A549 (cell line): ENCODE data around the gene CPS1. TPM values are rescaled to one million over a fixed set of nuclear protein-coding genes. Genes with fewer than 3 reads are reported as not detected.

ENCODE experiments used
- ATAC-seq, 2 experiments: fragments of 200-7000 bp in 1 of 2; fragments of >200 bp in 1 of 2; cut with Nextera tagmentation in 1 of 2; cut with Tn5 transposase in 1 of 2; 3 replicates each; pipeline versions ENCODE4 v1.8.0 to v1.9.1; 2018 to 2020; ENCODE audit warnings: mild to moderate bottlenecking in 1 of 2, moderate library complexity in 1 of 2
- CTCF ChIA-PET: fragments of 300-600 bp; sonication (Branson Sonifier 250); formaldehyde crosslinking; extraction: SDS; loops from one replicate; lab custom pipeline; 2021; ENCODE audit warnings: antibody characterized with exemption, inconsistent platforms; lab: Yijun Ruan, JAX
- POLR2A ChIA-PET: fragments of 350-600 bp; formaldehyde crosslinking; extraction: SDS; loops from one replicate; lab custom pipeline; 2021; ENCODE audit warnings: antibody characterized with exemption, inconsistent platforms; lab: Yijun Ruan, JAX
- DNase-seq, 2 experiments: peaks; one replicate each; pipeline versions ENCODE4 v3.0.0 to v3.0.0-alpha.2; 2011 to 2016; ENCODE audit warnings: low read depth in 1 of 2, low spot score in 1 of 2
- FAIRE-seq: peaks from 2 replicates; lab custom pipeline; 2011; peaks lifted over from hg19 to GRCh38; lab: Jason Lieb, UNC
- H3K27ac ChIP-seq, 2 experiments: fragments of >200 bp; sonication (Bioruptor Twin); formaldehyde crosslinking; 3 replicates each; pipeline ENCODE4 v1.5.1; 2016 to 2017
- H3K4me1 ChIP-seq: fragments of >200 bp; sonication (Bioruptor Twin); formaldehyde crosslinking; 3 replicates; pipeline ENCODE4 v1.6.1; 2016
- H3K4me2 ChIP-seq: fragments of >200 bp; sonication (Bioruptor Twin); formaldehyde crosslinking; 3 replicates; pipeline ENCODE4 v1.6.1; 2016
- H3K4me3 ChIP-seq: fragments of >200 bp; sonication (Bioruptor Twin); formaldehyde crosslinking; 3 replicates; pipeline ENCODE4 v1.5.1; 2016
- H3K9me3 ChIP-seq: fragments of >200 bp; sonication (Bioruptor Twin); formaldehyde crosslinking; 3 replicates; pipeline ENCODE4 v1.6.1; 2016
- ATOH8 ChIP-seq: fragments of 250-450 bp; sonication (Bioruptor Pico); IDR thresholded peaks from 2 replicates; pipeline ENCODE4 v1.5.0; 2020; ENCODE audit warnings: low read depth, mild to moderate bottlenecking, moderate library complexity
- CBX2 ChIP-seq: fragments of 200-600 bp; sonication (generic); IDR thresholded peaks from 2 replicates; pipeline ENCODE4 v1.6.1; 2016; ENCODE audit warnings: low read depth, mild to moderate bottlenecking, borderline replicate concordance
- ELK1 ChIP-seq: fragments of 150-350 bp; IDR thresholded peaks from 2 replicates; pipeline ENCODE4 v1.6.1; 2014; ENCODE audit warnings: low read depth, mild to moderate bottlenecking, low read length
- FOSB ChIP-seq: fragments of 250-450 bp; sonication (Bioruptor Pico); IDR thresholded peaks from 2 replicates; pipeline ENCODE4 v1.5.0; 2020; ENCODE audit warnings: mild to moderate bottlenecking, moderate library complexity
- FOSL2 ChIP-seq, 2 experiments: fragments of 450-650 bp in 1 of 2; fragments of >200 bp in 1 of 2; sonication (Bioruptor Twin) in 1 of 2; formaldehyde crosslinking; IDR thresholded peaks; 2 replicates each; pipeline versions ENCODE4 v1.5.0 to v1.6.1; 2016 to 2020; ENCODE audit warnings: mild to moderate bottlenecking in 1 of 2, moderate library complexity in 1 of 2
- GATA3 ChIP-seq: IDR thresholded peaks from 2 replicates; pipeline ENCODE4 v1.6.1; 2012; ENCODE audit warnings: borderline replicate concordance
- HDAC2 ChIP-seq: fragments of 200-600 bp; sonication (generic); IDR thresholded peaks from 2 replicates; pipeline ENCODE4 v1.6.1; 2016
- HOXA7 ChIP-seq: fragments of 250-450 bp; sonication (Bioruptor Pico); IDR thresholded peaks from 2 replicates; pipeline ENCODE4 v1.5.0; 2020; ENCODE audit warnings: mild to moderate bottlenecking, moderate library complexity
- HOXB13 ChIP-seq: fragments of 250-450 bp; sonication (Bioruptor Pico); IDR thresholded peaks from 2 replicates; pipeline ENCODE4 v1.5.0; 2020; ENCODE audit warnings: low read depth, mild to moderate bottlenecking, moderate library complexity
- HOXB5 ChIP-seq: fragments of 250-450 bp; sonication (Bioruptor Pico); IDR thresholded peaks from 2 replicates; pipeline ENCODE4 v1.5.0; 2020; ENCODE audit warnings: mild to moderate bottlenecking, moderate library complexity
- JUNB ChIP-seq: fragments of >200 bp; sonication (Bioruptor Twin); formaldehyde crosslinking; IDR thresholded peaks from 2 replicates; pipeline ENCODE4 v1.6.1; 2016
- MAZ ChIP-seq: fragments of 150-350 bp; IDR thresholded peaks from 2 replicates; pipeline ENCODE4 v1.6.1; 2014; ENCODE audit warnings: antibody characterized with exemption, low read depth, low read length, borderline replicate concordance
- MYC ChIP-seq: IDR thresholded peaks from 2 replicates; pipeline ENCODE4 v1.6.1; 2012; ENCODE audit warnings: mild to moderate bottlenecking, inconsistent platforms, low read length, improper control_type of control experiment, borderline replicate concordance
- NR3C1 ChIP-seq: fragments of >200 bp; sonication (Bioruptor Twin); formaldehyde crosslinking; IDR thresholded peaks from 3 replicates; pipeline ENCODE4 v1.6.1; 2017
- RFX5 ChIP-seq: fragments of 450-650 bp; IDR thresholded peaks from 2 replicates; pipeline ENCODE4 v1.7.1; 2014; ENCODE audit warnings: antibody characterized with exemption, mild to moderate bottlenecking, moderate library complexity
- RNF2 ChIP-seq: fragments of 200-600 bp; sonication (generic); IDR thresholded peaks from 2 replicates; pipeline ENCODE4 v1.6.1; 2016; ENCODE audit warnings: low read depth, mild to moderate bottlenecking, antibody characterized with exemption, moderate library complexity, borderline replicate concordance
- SREBF2 ChIP-seq: fragments of 450-650 bp; IDR thresholded peaks from 2 replicates; pipeline ENCODE4 v1.6.1; 2014; ENCODE audit warnings: mild to moderate bottlenecking, moderate library complexity
- TFCP2L1 ChIP-seq: fragments of 250-450 bp; sonication (Bioruptor Pico); IDR thresholded peaks from 2 replicates; pipeline ENCODE4 v1.5.0; 2021; ENCODE audit warnings: mild to moderate bottlenecking
- TP53 ChIP-seq: fragments of 250-450 bp; sonication (Bioruptor Pico); IDR thresholded peaks from 2 replicates; pipeline ENCODE4 v1.5.0; 2021; ENCODE audit warnings: mild to moderate bottlenecking, moderate library complexity
- ZC3H11A ChIP-seq: fragments of 450-650 bp; IDR thresholded peaks from 2 replicates; pipeline ENCODE4 v1.6.1; 2014; ENCODE audit warnings: antibody characterized with exemption, mild to moderate bottlenecking
- ZFP36 ChIP-seq: fragments of 450-650 bp; IDR thresholded peaks from 2 replicates; pipeline ENCODE4 v1.6.1; 2014; ENCODE audit warnings: borderline replicate concordance; ENCODE audit not compliant: partially characterized antibody
- WGBS: methylation state at CpG from one replicate; pipeline ENCODE4 v1.1.6; 2017; ENCODE audit errors: missing lambda C conversion rate; 5-methylcytosine and 5-hydroxymethylcytosine counted together
- polyA plus RNA-seq, 4 experiments: library from polyadenylated mRNA; depleted of rRNA in 3 of 4; stranded (reverse); fragments of >200 nt; fragmentation: RNase III in 1 of 4; extraction: RNeasy Plus Mini Kit Qiagen cat#74134 plus additional on column Dnase treatment in 1 of 4; gene quantifications; 2 replicates in 3 of 4; 3 replicates in 1 of 4; pipeline ENCODE4 v1.2.3, GENCODE V29; 2011 to 2017
- TF ChIP-seq, protein P1 (sequence below): IDR thresholded peaks from 2 replicates; pipeline ENCODE4 v1.6.1; 2012; ENCODE audit warnings: low read depth, borderline replicate concordance
- TF ChIP-seq, protein P2 (sequence below): IDR thresholded peaks from 2 replicates; pipeline ENCODE4 v1.6.1; 2012
- TF ChIP-seq, protein P3 (sequence below): fragments of 450-650 bp; IDR thresholded peaks from 2 replicates; pipeline ENCODE4 v1.6.1; 2014; ENCODE audit warnings: antibody characterized with exemption
- TF ChIP-seq, protein P4 (sequence below): fragments of 200-600 bp; sonication (generic); IDR thresholded peaks from 2 replicates; pipeline ENCODE4 v1.6.1; 2016; ENCODE audit warnings: antibody characterized with exemption, mild to moderate bottlenecking, moderate library complexity

Gene CPS1
- polyA plus RNA-seq, 2 of the 4 experiments (the other 2 are of a cell fraction) = 16.1 to 61.3 TPM

- 20% methylated on average over 5 of the region's 5 CpGs for WGBS
- Histone ChIP-seq H3K4me3 (no peak overlapping the region), H3K27ac (no peak overlapping the region), H3K9me3 (no peaks in the 10 kb centered on the region), H3K4me1 (no peaks in the 10 kb centered on the region), H3K4me2 (no peak overlapping the region)
- ChIA-PET CTCF (no interaction called here), POLR2A (no interaction called here)
- FAIRE-seq (no peak), DNase-seq (no peak), ATAC-seq (no peak)
- TF ChIP-seq JUNB (no peak), HOXB13 (CRISPR knock-in tag) (no peak), TFCP2L1 (CRISPR knock-in tag) (no peak), NR3C1 (no peak), RNF2 (no peak), ZFP36 (no peak), TP53 (CRISPR knock-in tag) (no peak), FOSB (CRISPR knock-in tag) (no peak), HDAC2 (no peak), GATA3 (no peak), RFX5 (no peak), FOSL2 (IDR thresholded peaks at IDR 0.05) (no peak), FOSL2 (CRISPR knock-in tag; IDR thresholded peaks at IDR 0.05) (no peak)
- TF ChIP-seq, protein P1, sequence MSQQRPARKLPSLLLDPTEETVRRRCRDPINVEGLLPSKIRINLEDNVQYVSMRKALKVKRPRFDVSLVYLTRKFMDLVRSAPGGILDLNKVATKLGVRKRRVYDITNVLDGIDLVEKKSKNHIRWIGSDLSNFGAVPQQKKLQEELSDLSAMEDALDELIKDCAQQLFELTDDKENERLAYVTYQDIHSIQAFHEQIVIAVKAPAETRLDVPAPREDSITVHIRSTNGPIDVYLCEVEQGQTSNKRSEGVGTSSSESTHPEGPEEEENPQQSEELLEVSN = no peak
- TF ChIP-seq, protein P2, sequence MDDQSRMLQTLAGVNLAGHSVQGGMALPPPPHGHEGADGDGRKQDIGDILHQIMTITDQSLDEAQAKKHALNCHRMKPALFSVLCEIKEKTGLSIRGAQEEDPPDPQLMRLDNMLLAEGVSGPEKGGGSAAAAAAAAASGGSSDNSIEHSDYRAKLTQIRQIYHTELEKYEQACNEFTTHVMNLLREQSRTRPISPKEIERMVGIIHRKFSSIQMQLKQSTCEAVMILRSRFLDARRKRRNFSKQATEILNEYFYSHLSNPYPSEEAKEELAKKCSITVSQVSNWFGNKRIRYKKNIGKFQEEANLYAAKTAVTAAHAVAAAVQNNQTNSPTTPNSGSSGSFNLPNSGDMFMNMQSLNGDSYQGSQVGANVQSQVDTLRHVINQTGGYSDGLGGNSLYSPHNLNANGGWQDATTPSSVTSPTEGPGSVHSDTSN = no peak
- TF ChIP-seq, protein P3, sequence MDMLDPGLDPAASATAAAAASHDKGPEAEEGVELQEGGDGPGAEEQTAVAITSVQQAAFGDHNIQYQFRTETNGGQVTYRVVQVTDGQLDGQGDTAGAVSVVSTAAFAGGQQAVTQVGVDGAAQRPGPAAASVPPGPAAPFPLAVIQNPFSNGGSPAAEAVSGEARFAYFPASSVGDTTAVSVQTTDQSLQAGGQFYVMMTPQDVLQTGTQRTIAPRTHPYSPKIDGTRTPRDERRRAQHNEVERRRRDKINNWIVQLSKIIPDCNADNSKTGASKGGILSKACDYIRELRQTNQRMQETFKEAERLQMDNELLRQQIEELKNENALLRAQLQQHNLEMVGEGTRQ = no peak
Observed at GRCh38 chr2:210630873-210631560, 74.6 kb downstream of the CPS1 start.

- Histone ChIP-seq H3K4me2 (no peak overlapping the region), H3K27ac (no peak overlapping the region), H3K4me1 (no peaks in the 10 kb centered on the region), H3K4me3 (no peak overlapping the region), H3K9me3 (no peaks in the 10 kb centered on the region)
- POLR2A ChIA-PET = no interaction called here
- DNase-seq (no peak), FAIRE-seq (no peak), ATAC-seq (no peak)
- TF ChIP-seq ELK1 = no peak
- no peak for TF ChIP-seq ATOH8 (CRISPR knock-in tag)
- no peak for TF ChIP-seq JUNB
- TF ChIP-seq MAZ = no peak
- no peak for TF ChIP-seq HOXA7 (CRISPR knock-in tag)
- CTCF ChIA-PET = no interaction called here
- WGBS = 68% methylated on average over 4 of the region's 4 CpGs
Observed at GRCh38 chr2:210633699-210634098, 77.3 kb downstream of the CPS1 start.

DNA sequence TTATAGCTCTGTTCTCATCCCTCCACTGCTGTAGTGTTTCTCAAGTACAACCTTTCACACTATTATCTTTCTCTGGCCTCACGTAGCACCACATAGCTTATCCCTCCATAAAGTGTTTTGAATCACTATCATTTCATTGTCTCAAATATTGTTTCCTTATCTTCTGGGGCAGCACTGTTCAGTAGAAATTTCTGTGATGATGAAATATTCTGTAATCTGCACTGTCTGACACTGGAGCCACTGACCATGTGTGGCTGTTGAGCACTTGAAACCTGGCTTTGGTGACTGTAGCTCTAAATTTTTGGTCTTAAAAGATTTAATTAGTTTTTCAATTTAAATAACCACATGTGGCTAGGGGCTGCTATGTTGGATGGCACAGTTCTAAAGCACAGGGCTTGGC, 78.9 kb downstream of the CPS1 start:
- Histone ChIP-seq H3K9me3 (no peaks in the 10 kb centered on the region), H3K4me1 (no peaks in the 10 kb centered on the region), H3K27ac (no peak overlapping the region), H3K4me3 (no peak overlapping the region), H3K4me2 (no peak overlapping the region)
- ChIA-PET POLR2A (no interaction called here), CTCF (no interaction called here)
- WGBS = 55% methylated on average over 1 of the region's 1 CpG
- FAIRE-seq = no peak
- ATAC-seq = no peak
- DNase-seq = no peak
- TF ChIP-seq CBX2 = no peak
- no peak for TF ChIP-seq MYC
- TF ChIP-seq NR3C1 = no peak
- TF ChIP-seq, protein P3 = no peak
- TF ChIP-seq FOSB (CRISPR knock-in tag) = no peak
- TF ChIP-seq, protein P4, sequence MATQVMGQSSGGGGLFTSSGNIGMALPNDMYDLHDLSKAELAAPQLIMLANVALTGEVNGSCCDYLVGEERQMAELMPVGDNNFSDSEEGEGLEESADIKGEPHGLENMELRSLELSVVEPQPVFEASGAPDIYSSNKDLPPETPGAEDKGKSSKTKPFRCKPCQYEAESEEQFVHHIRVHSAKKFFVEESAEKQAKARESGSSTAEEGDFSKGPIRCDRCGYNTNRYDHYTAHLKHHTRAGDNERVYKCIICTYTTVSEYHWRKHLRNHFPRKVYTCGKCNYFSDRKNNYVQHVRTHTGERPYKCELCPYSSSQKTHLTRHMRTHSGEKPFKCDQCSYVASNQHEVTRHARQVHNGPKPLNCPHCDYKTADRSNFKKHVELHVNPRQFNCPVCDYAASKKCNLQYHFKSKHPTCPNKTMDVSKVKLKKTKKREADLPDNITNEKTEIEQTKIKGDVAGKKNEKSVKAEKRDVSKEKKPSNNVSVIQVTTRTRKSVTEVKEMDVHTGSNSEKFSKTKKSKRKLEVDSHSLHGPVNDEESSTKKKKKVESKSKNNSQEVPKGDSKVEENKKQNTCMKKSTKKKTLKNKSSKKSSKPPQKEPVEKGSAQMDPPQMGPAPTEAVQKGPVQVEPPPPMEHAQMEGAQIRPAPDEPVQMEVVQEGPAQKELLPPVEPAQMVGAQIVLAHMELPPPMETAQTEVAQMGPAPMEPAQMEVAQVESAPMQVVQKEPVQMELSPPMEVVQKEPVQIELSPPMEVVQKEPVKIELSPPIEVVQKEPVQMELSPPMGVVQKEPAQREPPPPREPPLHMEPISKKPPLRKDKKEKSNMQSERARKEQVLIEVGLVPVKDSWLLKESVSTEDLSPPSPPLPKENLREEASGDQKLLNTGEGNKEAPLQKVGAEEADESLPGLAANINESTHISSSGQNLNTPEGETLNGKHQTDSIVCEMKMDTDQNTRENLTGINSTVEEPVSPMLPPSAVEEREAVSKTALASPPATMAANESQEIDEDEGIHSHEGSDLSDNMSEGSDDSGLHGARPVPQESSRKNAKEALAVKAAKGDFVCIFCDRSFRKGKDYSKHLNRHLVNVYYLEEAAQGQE = no peak
- TF ChIP-seq SREBF2 = no peak
- no peak for TF ChIP-seq ZC3H11A
- no peak for TF ChIP-seq GATA3
- TF ChIP-seq HOXB5 (CRISPR knock-in tag) = no peak
